Tibial artery (tissue), 4 donors: ENCODE results near the gene ANKRD13B.

ENCODE experiments used
- DNase-seq, 2 donors: peaks; one replicate each; pipeline ENCODE4 v3.0.0-alpha.2; 2019
- H3K27ac ChIP-seq, 2 donors: fragments of 200-600 bp; sonication (generic) in 1 of 2; 1 replicate in 1 of 2; 2 replicates in 1 of 2; pipeline ENCODE4 v1.5.1; 2018 to 2019; ENCODE audit warnings: mild to moderate bottlenecking in 1 of 2
- H3K27me3 ChIP-seq, 2 donors: fragments of 200-600 bp; sonication (generic) in 1 of 2; one replicate each; pipeline versions ENCODE4 v1.5.1 to v1.6.0; 2016 to 2019
- H3K36me3 ChIP-seq, 3 donors: fragments of 200-600 bp; sonication (generic) in 2 of 3; one replicate each; pipeline ENCODE4 v1.5.1; 2016 to 2019; ENCODE audit warnings: mild to moderate bottlenecking in 2 of 3
- H3K4me1 ChIP-seq, 4 donors: fragments of 200-600 bp; sonication (generic) in 2 of 4; 1 replicate in 3 of 4; 2 replicates in 1 of 4; pipeline ENCODE4 v1.5.1; 2016 to 2019
- H3K4me3 ChIP-seq, 2 donors: fragments of 200-600 bp; sonication (generic) in 1 of 2; 1 replicate in 1 of 2; 2 replicates in 1 of 2; pipeline ENCODE4 v1.5.1; 2018 to 2019; ENCODE audit warnings: mild to moderate bottlenecking in 2 of 2
- H3K9me3 ChIP-seq, 3 donors: fragments of 200-600 bp; sonication (generic) in 1 of 3; one replicate each; pipeline ENCODE4 v1.5.1; 2016 to 2019
- CTCF ChIP-seq, 2 experiments: fragments of 200-600 bp in 1 of 2; fragments of 450-650 bp in 1 of 2; IDR thresholded peaks; one replicate each; pipeline ENCODE4 v1.5.1; 2017 to 2019; ENCODE audit warnings: antibody characterized with exemption in 2 of 2, mild to moderate bottlenecking in 1 of 2, moderate library complexity in 1 of 2
- intact Hi-C: fragments of 100-400 bp; cut with DNase I; formaldehyde crosslinking; loops from one replicate; pipeline ENCODE4 v1.15.0; 2023; ENCODE audit warnings: low total_unique reads

ANKRD13B gene

GRCh38 chr17:29595943-29596774 is 3.2 kb downstream of the ANKRD13B start:
- H3K4me3 ChIP-seq, result no peak overlapping the region
- no peaks in the 10 kb centered on the region for H3K36me3 ChIP-seq
- intact Hi-C loops, result loop anchor here (10.0 kb wide), 1 partner anchor 771 kb away; no protein-coding TSS in a partner anchor
- H3K9me3 ChIP-seq, result no peaks in the 10 kb centered on the region
- TF ChIP-seq CTCF (IDR thresholded peaks at IDR 0.05), result no peak
- no peaks in the 10 kb centered on the region for H3K27me3 ChIP-seq
- no peak overlapping the region for H3K27ac ChIP-seq
- no peak for DNase-seq
- H3K4me1 ChIP-seq, result peaks cover 0 to 30% (median 25%) of the 10 kb centered on the region in 4 donors

DNA sequence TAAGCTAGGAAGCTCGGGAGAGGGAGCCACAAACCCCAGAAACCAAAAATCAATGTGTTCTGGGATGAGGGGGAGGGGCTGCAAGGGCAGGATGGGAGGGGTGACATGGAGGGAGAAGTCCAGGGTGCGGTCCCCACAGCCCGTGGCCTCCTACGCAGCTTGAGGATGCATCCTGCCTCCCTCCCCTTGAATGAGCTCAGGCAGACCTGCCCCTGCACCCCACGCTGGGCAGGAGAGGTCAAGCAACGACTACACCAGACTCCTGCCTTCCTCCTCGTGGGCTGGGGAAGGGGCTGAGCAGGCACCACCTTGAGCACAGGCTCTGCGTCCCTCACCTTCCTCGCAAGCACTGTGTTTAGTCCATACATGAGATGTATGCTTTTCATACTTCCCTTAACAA is 3.9 kb downstream of the ANKRD13B start:
- DNase-seq, result no peak
- intact Hi-C loops, result loop anchor here (10.0 kb wide), 1 partner anchor 772 kb away; no protein-coding TSS in a partner anchor
- Histone ChIP-seq H3K27me3 (no peaks in the 10 kb centered on the region), H3K4me3 (no peak overlapping the region), H3K9me3 (no peaks in the 10 kb centered on the region), H3K27ac (no peak overlapping the region), H3K4me1 (peaks cover 0 to 23% (median 19%) of the 10 kb centered on the region in 4 donors), H3K36me3 (no peaks in the 10 kb centered on the region)
- no peak for TF ChIP-seq CTCF (IDR thresholded peaks at IDR 0.05)

DNA sequence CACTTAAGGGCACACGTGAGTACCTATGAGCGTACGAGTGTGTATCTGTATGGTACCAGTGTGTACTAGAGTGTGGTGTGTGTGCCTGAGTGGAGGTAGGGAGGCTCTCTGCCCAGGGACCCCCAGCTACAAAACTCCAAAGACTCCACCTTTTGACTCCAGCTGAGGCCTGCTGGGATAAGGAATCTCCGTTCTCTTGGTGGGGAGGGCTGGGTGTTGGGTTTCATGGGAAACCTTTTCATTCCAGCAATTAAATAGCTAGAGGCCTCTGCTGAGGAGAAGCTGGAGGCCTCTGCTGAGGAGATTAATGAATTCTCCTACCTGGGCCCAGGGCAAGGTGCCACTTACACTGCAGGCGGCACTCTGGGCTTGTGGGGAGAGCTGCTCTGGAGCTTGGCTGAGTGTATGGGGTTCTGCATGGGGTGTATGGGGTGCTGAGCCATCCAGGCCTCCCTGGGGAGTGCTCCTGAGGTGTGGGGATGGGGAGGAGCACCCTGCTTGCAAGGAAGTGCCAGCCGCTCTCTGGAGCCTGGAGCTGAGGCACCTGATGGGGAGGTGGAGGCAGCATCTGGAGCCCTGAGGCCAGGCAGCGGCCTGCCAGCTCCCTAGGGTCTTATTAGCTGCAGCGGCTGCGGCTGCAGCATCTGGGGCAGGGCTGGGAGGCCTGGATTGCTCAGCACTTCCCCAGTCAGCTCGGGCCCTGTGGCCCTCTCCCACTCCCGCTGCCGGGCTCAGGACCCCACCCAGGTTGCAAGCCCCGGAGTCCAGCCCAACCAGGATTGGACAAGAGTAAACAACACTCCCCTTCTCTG is 4.6 kb downstream of the ANKRD13B start:
- Histone ChIP-seq H3K27ac (no peak overlapping the region), H3K4me3 (no peak overlapping the region), H3K4me1 (peaks cover 0 to 16% (median 11%) of the 10 kb centered on the region in 4 donors), H3K36me3 (no peaks in the 10 kb centered on the region), H3K9me3 (no peaks in the 10 kb centered on the region), H3K27me3 (no peaks in the 10 kb centered on the region)
- peak in 1 of 2 donors; percentile 60 for DNase-seq
- intact Hi-C loops, result loop anchor here (10.0 kb wide), 1 partner anchor 773 kb away; no protein-coding TSS in a partner anchor
- no peak for TF ChIP-seq CTCF (IDR thresholded peaks at IDR 0.05)

DNA sequence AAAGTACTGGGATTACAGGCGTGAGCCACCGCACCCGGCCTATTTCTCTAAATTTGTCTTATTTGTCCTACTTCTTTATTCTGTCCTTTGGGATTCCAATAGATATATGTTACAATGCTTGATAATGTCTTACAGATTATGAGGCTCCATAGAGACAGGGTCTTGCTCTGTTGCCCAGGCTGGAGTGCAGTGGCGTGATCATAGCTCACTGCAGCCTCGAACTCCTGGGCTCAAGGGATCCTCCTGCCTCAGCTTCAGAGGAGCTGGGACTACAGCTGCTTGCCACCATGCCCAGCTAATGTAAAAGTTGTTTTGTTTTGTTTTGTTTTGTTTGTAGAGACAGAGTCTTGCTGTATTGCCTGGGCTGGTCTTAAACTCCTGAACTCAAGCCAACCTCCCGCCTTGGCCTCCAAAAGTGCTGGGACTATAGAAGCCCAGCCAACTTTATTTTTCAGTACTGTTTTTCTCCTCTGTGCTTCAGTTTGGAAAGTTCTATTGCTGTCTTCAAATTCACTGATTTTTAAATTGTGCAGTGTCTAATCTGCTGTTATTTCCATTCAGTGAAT is 10.3 kb downstream of the ANKRD13B start:
- Histone ChIP-seq H3K27ac (no peak overlapping the region), H3K27me3 (no peaks in the 10 kb centered on the region), H3K4me1 (no peaks in the 10 kb centered on the region), H3K36me3 (no peaks in the 10 kb centered on the region), H3K9me3 (no peaks in the 10 kb centered on the region), H3K4me3 (no peak overlapping the region)
- no peak for DNase-seq
- TF ChIP-seq CTCF (IDR thresholded peaks at IDR 0.05), result no peak
- intact Hi-C loops, result no loop called here

- intact Hi-C loops, result no loop called here
- TF ChIP-seq CTCF (IDR thresholded peaks at IDR 0.05), result no peak
- no peaks in the 10 kb centered on the region for H3K9me3 ChIP-seq
These were observed 14.7 kb downstream of the ANKRD13B start for GRCh38 chr17:29607557-29608195.

More at GRCh38 chr17:29607557-29608195, 14.7 kb downstream of the ANKRD13B start:
- Histone ChIP-seq H3K27me3 (no peaks in the 10 kb centered on the region), H3K36me3 (no peaks in the 10 kb centered on the region), H3K4me1 (peaks cover 0 to under 1% (median 0%) of the 10 kb centered on the region in 4 donors), H3K4me3 (no peak overlapping the region), H3K27ac (no peak overlapping the region)
- DNase-seq, result peak in 1 of 2 donors; percentile 64
